DMS114 treated with DMSO at 0.1 percent for 48 hours (cell line): Measurements from ENCODE around the gene AANAT.

ENCODE experiments used
- DNase-seq: peaks from one replicate; lab custom pipeline; 2025; ENCODE audit not compliant: unreplicated experiment; lab: John Stamatoyannopoulos, UW

The AANAT gene

DNA sequence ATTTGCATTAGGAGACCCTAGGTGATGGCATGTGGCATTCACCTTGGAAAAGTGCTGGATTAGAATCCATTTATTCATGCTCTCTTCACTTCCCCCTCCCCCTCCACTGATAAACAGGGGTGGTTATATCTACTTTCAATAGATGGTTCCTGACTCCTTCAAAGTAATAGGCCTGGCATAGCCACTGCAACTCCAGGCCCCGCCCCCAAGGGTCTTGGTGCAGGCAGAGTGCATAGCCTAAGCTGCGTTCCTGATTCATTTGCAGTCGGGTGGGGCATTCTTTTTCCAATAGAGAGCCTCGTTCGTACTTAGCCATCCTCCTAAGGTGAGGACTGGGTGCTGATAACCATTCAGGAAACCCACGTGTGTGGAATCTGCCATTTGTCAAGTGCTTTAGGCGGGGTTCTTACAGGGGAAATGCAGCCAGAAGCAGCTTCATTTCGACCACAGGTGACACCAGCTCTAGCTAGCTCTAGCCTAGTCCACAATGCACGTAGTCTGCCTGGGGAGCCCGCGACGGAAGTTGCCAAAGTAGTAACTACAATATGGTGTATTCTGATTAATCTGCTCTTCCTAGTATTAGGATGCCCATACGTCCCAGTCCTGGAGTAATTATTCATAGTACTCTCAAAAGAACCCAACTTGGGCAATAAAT is 25.6 kb upstream of the AANAT start:
- no peak for DNase-seq

DNA sequence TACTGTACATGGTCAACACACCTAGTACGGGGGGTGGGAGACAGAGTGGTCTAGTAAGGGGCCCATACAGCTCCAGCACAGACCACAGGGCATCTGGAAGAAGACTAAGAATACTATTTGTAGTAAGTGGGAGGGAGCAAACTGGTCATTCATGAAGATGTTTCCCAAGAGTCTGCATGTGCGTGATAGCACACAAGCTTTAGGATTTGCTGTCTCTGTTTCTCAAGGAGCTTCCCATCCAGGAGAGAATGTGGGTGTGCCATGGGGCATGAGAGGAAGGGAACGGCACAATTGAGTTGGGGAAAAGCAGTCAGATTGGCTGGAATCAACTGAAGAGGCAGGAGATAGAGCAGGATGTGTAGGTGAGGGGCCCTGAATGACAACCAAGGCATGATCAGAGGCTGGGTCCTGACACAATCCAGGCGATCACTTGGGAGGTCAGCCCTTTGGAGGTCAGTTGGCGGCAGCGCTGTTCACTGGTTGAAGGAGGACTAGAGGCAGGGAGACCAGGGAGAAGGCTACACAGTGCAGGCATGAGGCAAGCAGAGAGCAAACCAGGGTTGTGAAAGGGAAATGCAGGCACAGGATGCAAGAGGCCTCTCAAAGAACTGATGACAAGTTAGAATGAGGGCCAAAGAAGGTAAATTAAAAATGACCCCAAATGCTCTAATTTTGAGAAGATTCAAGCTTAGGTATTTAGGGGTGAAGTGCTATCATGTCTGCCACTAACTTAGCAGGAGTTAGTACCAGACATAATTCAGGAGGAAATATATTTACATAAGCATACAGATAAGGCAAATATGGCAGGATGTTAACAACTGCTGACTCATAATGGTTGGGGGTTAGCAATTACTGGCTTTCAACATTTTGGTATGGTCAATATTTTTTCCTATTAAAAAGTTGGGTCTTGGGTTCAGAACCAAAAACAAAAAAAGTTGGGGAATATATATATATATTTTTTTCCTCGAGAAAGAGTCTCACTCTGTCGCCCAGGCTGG is 24.8 kb upstream of the AANAT start:
- no peak for DNase-seq

DNA sequence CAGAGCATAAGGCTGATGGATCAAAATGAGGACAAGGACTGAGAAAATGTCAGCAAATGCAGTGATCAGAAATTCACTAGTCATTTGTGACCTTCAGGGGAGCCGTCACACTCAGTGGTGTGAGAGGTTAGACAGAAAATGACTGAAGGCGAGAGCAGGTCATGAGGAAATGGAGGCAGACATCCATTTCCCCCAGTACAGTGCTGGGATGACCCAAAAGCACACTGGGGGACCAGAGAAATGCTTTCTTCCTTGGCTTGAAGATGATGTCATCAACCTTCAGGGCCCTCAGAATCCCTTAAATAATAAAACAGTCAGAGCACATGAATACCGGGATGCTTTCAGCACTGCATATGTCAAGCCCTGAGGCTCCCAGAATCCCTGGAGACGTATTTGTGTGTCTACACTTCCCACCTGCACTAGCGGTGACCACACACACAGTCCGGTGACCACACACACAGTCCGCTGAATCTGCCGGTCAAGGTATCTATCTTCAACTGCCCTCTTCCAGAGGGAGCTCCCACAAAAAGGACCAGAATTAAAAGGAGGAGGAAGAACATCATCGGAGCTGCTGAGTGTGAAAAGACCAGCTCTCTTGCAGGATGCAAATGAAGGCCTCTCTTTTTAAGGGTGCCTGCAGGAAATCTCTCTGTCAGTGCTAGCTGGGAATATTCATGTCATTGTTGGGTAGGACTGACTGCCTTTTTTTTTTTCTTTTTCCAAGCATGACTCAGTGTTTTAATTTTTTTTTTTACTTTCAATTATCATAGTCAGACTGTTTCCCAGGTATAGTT is 22.7 kb upstream of the AANAT start:
- DNase-seq: no peak

DNA sequence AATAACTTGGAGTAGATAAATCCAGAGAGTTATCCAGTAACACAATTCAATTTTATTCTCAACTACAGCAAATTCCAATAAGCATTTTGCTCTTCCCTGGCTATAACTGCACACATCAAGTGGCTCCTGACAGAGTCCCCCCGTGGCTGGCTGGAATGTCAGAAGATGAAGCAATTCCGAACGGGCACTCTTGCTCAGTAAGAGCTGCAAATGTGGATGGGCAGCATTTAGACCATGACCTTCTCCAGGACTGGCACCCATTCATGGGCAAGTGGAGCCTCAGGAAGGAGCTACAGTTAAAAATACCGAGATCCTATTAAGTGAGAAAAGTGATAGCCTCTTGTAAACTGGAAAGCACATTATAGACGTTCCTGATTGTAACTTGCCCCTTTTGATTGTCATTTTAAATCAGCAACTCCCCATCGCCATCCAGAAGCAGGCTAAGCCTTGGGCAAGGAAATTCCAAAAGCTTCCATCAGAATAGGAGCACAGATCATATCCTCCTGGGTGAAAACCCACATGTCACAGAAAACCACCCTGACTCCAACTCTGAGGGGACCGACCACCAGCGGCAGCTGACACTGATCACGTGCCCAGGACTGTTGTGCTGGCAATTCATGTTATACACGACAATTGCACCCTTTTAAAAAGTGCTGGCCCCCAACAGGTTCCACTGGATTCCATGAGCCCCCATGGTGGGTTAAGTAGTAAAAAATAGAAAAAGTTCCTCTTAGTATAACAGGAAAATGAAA is 21.5 kb upstream of the AANAT start:
- DNase-seq: no peak

DNA sequence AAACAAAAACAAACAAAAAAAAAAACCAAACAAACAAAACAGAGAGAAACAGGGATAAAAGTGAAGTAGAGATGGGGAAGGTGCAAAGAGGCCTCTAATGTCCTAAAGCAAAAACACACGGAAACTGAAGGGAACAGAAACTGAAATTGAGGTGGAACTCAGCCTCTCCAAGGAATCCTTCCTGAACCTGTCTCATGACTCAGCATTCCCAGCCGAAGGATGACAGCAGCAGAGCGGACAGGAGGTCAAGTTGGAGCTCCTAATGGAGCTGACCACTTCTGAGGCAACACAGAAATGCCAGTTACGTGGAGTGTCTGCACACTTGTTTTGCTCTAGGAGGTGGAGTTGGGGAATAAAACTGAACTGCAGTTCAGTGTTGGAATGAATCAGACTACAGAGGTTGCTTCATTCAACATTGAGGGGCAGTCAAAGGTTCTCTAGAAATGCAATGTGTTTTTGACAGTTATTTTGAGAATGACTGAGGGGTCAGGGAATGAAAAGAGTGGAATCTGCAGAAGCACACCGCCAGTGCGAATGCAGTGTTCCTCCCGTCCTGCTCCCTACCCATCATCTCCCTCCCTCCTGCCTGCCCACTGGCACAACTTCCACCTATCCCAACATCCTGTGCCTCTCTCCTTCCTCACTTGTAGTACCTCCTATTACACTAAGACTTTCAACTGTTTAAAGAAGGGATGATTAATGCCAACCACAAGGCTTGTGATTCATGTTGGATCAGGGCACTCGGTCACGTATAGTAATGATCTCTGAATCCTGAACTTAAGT is 20.8 kb upstream of the AANAT start:
- no peak for DNase-seq

- no peak for DNase-seq
These were observed 19.3 kb upstream of the AANAT start for GRCh38 chr17:76447931-76448652.

GRCh38 chr17:76449126-76449525 is 18.3 kb upstream of the AANAT start:
- no peak for DNase-seq

- no peak for DNase-seq
These were observed 15.9 kb upstream of the AANAT start for GRCh38 chr17:76451506-76451905.

- no peak for DNase-seq
These were observed 15.2 kb upstream of the AANAT start for GRCh38 chr17:76452127-76452659.

GRCh38 chr17:76452660-76453430 is 14.6 kb upstream of the AANAT start, which contains the start of gene UBE2O:
Gene UBE2O, minus strand, starts transcription at chr17:76453152. Its CDS starts 11 bp downstream, at chr17:76453141.
- DNase-seq: peak; percentile 83

GRCh38 chr17:76453431-76453743 is 14.0 kb upstream of the AANAT start:
- DNase-seq: no peak

- peak; percentile 16 for DNase-seq
These were observed 8.6 kb upstream of the AANAT start for GRCh38 chr17:76458580-76459490.

- no peak for DNase-seq
These were observed 7.7 kb upstream of the AANAT start for GRCh38 chr17:76459674-76460073.

- no peak for DNase-seq
These were observed 5.4 kb upstream of the AANAT start for GRCh38 chr17:76461765-76462555.

DNA sequence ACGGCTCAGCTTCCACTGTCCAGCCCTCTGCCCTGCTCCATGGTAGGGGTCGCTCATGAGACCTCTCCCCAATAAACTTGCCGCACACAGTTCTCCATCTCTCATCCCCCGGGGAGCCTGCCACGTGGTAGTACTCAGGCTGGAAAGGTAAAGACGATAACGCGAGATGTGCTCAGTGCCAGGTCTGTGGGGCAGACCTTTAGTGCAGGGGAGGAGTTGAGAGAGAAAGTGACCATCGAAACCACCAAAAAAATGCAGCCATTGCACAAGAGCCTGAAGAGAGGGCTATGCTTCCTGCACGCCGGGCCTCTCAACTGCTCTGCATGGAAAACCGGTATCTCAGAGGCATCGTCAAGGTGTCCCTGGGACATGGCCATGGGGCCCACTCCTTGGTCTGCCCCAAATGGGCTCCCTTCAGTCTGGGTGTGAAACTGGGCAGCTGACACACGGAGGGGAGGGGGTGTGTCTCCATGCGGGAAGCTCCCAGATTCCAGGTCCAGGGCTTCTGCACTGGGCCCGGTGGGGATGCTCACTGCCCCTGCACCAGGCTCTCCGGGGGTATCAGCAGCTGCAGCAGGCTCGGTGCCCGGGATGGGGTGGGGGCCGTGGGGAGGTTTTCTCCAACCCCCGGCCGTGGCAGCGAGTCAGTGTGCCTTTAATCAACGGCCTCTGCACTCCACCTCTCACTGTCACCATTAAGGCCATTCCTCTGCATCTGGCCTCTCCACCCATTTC is 4.7 kb upstream of the AANAT start:
- no peak for DNase-seq

DNA sequence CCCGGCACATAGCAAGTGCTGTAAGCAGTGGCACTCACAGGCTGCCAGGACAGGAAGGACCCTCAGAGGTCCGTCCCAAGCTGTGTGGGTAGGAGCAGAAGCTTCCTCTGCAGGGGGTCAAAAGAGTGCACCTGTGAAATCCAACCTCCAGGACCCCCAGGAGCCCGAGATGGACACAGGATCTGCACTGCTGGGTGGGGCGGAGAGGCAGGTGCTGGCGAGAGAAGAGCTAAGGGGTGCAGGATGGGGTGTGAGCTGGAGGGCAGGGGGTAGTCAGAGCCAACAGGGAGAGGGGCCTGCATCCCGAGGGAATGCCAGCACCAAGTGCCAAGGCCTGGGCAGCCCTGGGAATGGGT is 650 bp upstream of the AANAT start:
- no peak for DNase-seq
